CD4-positive, alpha-beta T cell (primary cell): Measurements from ENCODE around the gene RANBP2. TPM values are rescaled to one million over a fixed set of nuclear protein-coding genes. Genes with fewer than 3 reads are reported as not detected.

Experiments
- ATAC-seq: fragments of 200-7000 bp; cut with Tn5 transposase; one replicate; pipeline ENCODE4 v1.10.0; 2022; ENCODE audit warnings: mild to moderate bottlenecking; ENCODE audit not compliant: poor library complexity
- CTCF ChIA-PET: fragments of 350-600 bp; sonication (Branson Sonifier 250); formaldehyde crosslinking; loops from one replicate; lab custom pipeline; 2021; ENCODE audit warnings: antibody characterized with exemption, inconsistent platforms; lab: Charles Lee
- POLR2A ChIA-PET: fragments of 350-600 bp; sonication (Branson Sonifier 250); formaldehyde crosslinking; loops from one replicate; lab custom pipeline; 2021; ENCODE audit warnings: antibody characterized with exemption, inconsistent platforms; lab: Charles Lee
- DNase-seq, 14 experiments: peaks; one replicate each; pipeline ENCODE4 v3.0.0-alpha.2; 2013 to 2020; ENCODE audit warnings: mixed read lengths in 2 of 14
- H3K27ac ChIP-seq, 2 donors: one replicate each; pipeline versions ENCODE4 v1.5.1 to v1.7.0; 2013; ENCODE audit warnings: low read length in 2 of 2, low read depth in 1 of 2, mild to moderate bottlenecking in 1 of 2
- H3K27me3 ChIP-seq, 2 experiments: 1 replicate in 1 of 2; 2 replicates in 1 of 2; pipeline versions ENCODE4 v1.6.1 to v1.7.0; 2013; ENCODE audit warnings: low read length in 2 of 2, control low read depth in 1 of 2, mild to moderate bottlenecking in 1 of 2, moderate library complexity in 1 of 2; ENCODE audit not compliant: insufficient read depth in 2 of 2, control insufficient read depth in 1 of 2
- H3K36me3 ChIP-seq: one replicate; pipeline ENCODE4 v1.6.1; 2013; ENCODE audit warnings: low read length, control low read depth; ENCODE audit not compliant: insufficient read depth
- H3K4me1 ChIP-seq: one replicate; pipeline ENCODE4 v1.6.1; 2013; ENCODE audit warnings: low read length, control low read depth; ENCODE audit not compliant: insufficient read depth
- H3K4me3 ChIP-seq: one replicate; pipeline ENCODE4 v1.5.1; 2013; ENCODE audit warnings: mild to moderate bottlenecking, low read length, moderate library complexity
- H3K9me3 ChIP-seq, 2 experiments: 1 replicate in 1 of 2; 2 replicates in 1 of 2; pipeline versions ENCODE4 v1.6.1 to v1.7.0; 2013; ENCODE audit warnings: low read length in 2 of 2, mild to moderate bottlenecking in 2 of 2, control low read depth in 1 of 2, moderate library complexity in 1 of 2; ENCODE audit not compliant: control insufficient read depth in 1 of 2, insufficient read depth in 1 of 2
- H3K27ac Mint-ChIP-seq: one replicate; pipeline ENCODE4 v1.8.0; 2020; ENCODE audit warnings: mixed read lengths
- H3K27me3 Mint-ChIP-seq: one replicate; pipeline ENCODE4 v1.8.0; 2021; ENCODE audit warnings: mixed read lengths
- H3K36me3 Mint-ChIP-seq: one replicate; pipeline ENCODE4 v1.8.0; 2021; ENCODE audit warnings: low read depth, mixed read lengths
- H3K4me1 Mint-ChIP-seq: one replicate; pipeline ENCODE4 v1.8.0; 2021; ENCODE audit warnings: low read depth, mixed read lengths
- H3K4me3 Mint-ChIP-seq: one replicate; pipeline ENCODE4 v1.8.0; 2020; ENCODE audit warnings: mild to moderate bottlenecking, mixed read lengths
- H3K9me3 Mint-ChIP-seq: one replicate; pipeline ENCODE4 v1.8.0; 2020; ENCODE audit warnings: mixed read lengths
- CTCF ChIP-seq: fragments of 200-600 bp; IDR thresholded peaks from one replicate; pipeline ENCODE4 v1.8.0; 2022; ENCODE audit warnings: antibody characterized with exemption, mild to moderate bottlenecking
- intact Hi-C, 2 experiments: fragments of 100-400 bp; cut with DNase I in 1 of 2; cut with micrococcal nuclease in 1 of 2; formaldehyde crosslinking; loops; one replicate each; pipeline versions ENCODE4 v1.15.1 to v1.9.0; 2023 to 2025; cut with DNase I, micrococcal nuclease
- total RNA-seq, 174 experiments: library from RNA in 2 of 174; stranded (reverse) in 2 of 174; gene quantifications; one replicate each; pipeline ENCODE4 v1.2.3 and lab custom pipeline; 2021 to 2026

The RANBP2 gene
- total RNA-seq, 2 experiments from 2014 or later = 182 to 186 TPM

GRCh38 chr2:108835040-108835439, 115.8 kb downstream of the RANBP2 start:
- intact Hi-C loops = no loop called here
- Histone ChIP-seq H3K4me3 (no peak overlapping the region), H3K4me1 (no peaks in the 10 kb centered on the region), H3K9me3 (no peaks in the 10 kb centered on the region), H3K36me3 (no peaks in the 10 kb centered on the region), H3K27ac (no peak overlapping the region), H3K27me3 (no peaks in the 10 kb centered on the region)
- H3K36me3 Mint-ChIP-seq = peaks cover 39% of the 10 kb centered on the region
- H3K4me1 Mint-ChIP-seq = peaks cover 16% of the 10 kb centered on the region
- no peak for TF ChIP-seq CTCF
- ATAC-seq (no peak), DNase-seq (no peak)
- peaks cover 6% of the 10 kb centered on the region for H3K9me3 Mint-ChIP-seq
- H3K27me3 Mint-ChIP-seq = no peaks in the 10 kb centered on the region
- ChIA-PET POLR2A (no interaction called here), CTCF (no interaction called here)
- no peak overlapping the region for H3K27ac Mint-ChIP-seq
- H3K4me3 Mint-ChIP-seq = no peak overlapping the region

Other genes starting within 250 kb of the RANBP2 start
- gene LIMS1, start 185.0 kb upstream of the RANBP2 start, total RNA-seq = 10 to 100 TPM; 18.5 to 21.3 TPM
- gene CCDC138, start 67.3 kb downstream of the RANBP2 start, total RNA-seq = 1 to 10 TPM; 4.7 to 5.8 TPM